Activated naive CD8-positive, alpha-beta T cell treated with anti-CD3 and anti-CD28 coated beads, Interleukin-2, amount 50 U/mL, for 24 hours (primary cell): Measurements from ENCODE around the gene MCAT.

ENCODE experiments used
- ATAC-seq: fragments of 150-1000 bp; cut with Tn5 transposase; one replicate; pipeline ENCODE4 v1.10.0; 2021
- DNase-seq: peaks from one replicate; pipeline ENCODE4 v3.0.0; 2021
- H3K27ac Mint-ChIP-seq: one replicate; pipeline ENCODE4 v1.8.0; 2021; ENCODE audit warnings: mild to moderate bottlenecking, mixed read lengths
- H3K27me3 Mint-ChIP-seq: one replicate; pipeline ENCODE4 v1.8.0; 2021; ENCODE audit warnings: mixed read lengths
- H3K36me3 Mint-ChIP-seq: one replicate; pipeline ENCODE4 v1.8.0; 2021; ENCODE audit warnings: low read depth, mixed read lengths
- H3K4me1 Mint-ChIP-seq: one replicate; pipeline ENCODE4 v1.8.0; 2021; ENCODE audit warnings: mixed read lengths
- H3K4me3 Mint-ChIP-seq: one replicate; pipeline ENCODE4 v1.8.0; 2021; ENCODE audit warnings: mild to moderate bottlenecking, moderate library complexity, mixed read lengths
- H3K9me3 Mint-ChIP-seq: one replicate; pipeline ENCODE4 v1.8.0; 2021; ENCODE audit warnings: mixed read lengths

MCAT gene

GRCh38 chr22:43131773-43132501 is 11.3 kb downstream of the MCAT start:
- Mint-ChIP-seq H3K9me3 (no peaks in the 10 kb centered on the region), H3K4me1 (peaks cover 3% of the 10 kb centered on the region), H3K27me3 (no peaks in the 10 kb centered on the region), H3K27ac (no peak overlapping the region), H3K36me3 (peaks cover 24% of the 10 kb centered on the region), H3K4me3 (no peak overlapping the region)
- DNase-seq (no peak), ATAC-seq (no peak)

- ATAC-seq = no peak
- H3K27ac Mint-ChIP-seq = no peak overlapping the region
- peaks cover 5% of the 10 kb centered on the region for H3K4me1 Mint-ChIP-seq
- no peaks in the 10 kb centered on the region for H3K27me3 Mint-ChIP-seq
- DNase-seq = no peak
- H3K36me3 Mint-ChIP-seq = peaks cover 13% of the 10 kb centered on the region
- H3K9me3 Mint-ChIP-seq = no peaks in the 10 kb centered on the region
- H3K4me3 Mint-ChIP-seq = no peak overlapping the region
Measured at GRCh38 chr22:43129426-43130425, 13.5 kb downstream of the MCAT start.

- no peak overlapping the region for H3K4me3 Mint-ChIP-seq
- H3K27ac Mint-ChIP-seq = no peak overlapping the region
- no peak for ATAC-seq
Measured at GRCh38 chr22:43128928-43129424, 14.2 kb downstream of the MCAT start.

GRCh38 chr22:43128116-43128515 is 15.1 kb downstream of the MCAT start:
- no peaks in the 10 kb centered on the region for H3K9me3 Mint-ChIP-seq
- no peak overlapping the region for H3K27ac Mint-ChIP-seq
- DNase-seq (no peak), ATAC-seq (no peak)
- H3K4me3 Mint-ChIP-seq = no peak overlapping the region
- peaks cover 5% of the 10 kb centered on the region for H3K4me1 Mint-ChIP-seq
- peaks cover 2% of the 10 kb centered on the region for H3K36me3 Mint-ChIP-seq
- no peaks in the 10 kb centered on the region for H3K27me3 Mint-ChIP-seq

More at GRCh38 chr22:43128928-43129424, 14.2 kb downstream of the MCAT start:
- peaks cover 5% of the 10 kb centered on the region for H3K4me1 Mint-ChIP-seq
- H3K36me3 Mint-ChIP-seq = peaks cover 9% of the 10 kb centered on the region
- no peaks in the 10 kb centered on the region for H3K9me3 Mint-ChIP-seq
- H3K27me3 Mint-ChIP-seq = no peaks in the 10 kb centered on the region
- no peak for DNase-seq

- H3K4me1 Mint-ChIP-seq = peaks cover 5% of the 10 kb centered on the region
- H3K4me3 Mint-ChIP-seq = no peak overlapping the region
- H3K9me3 Mint-ChIP-seq = no peaks in the 10 kb centered on the region
- no peaks in the 10 kb centered on the region for H3K27me3 Mint-ChIP-seq
- H3K36me3 Mint-ChIP-seq = peaks cover 2% of the 10 kb centered on the region
- ATAC-seq (peak; percentile 13), DNase-seq (no peak)
- H3K27ac Mint-ChIP-seq = no peak overlapping the region
Measured at GRCh38 chr22:43127166-43127908, 15.9 kb downstream of the MCAT start.

- Mint-ChIP-seq H3K4me3 (no peak overlapping the region), H3K27ac (no peak overlapping the region), H3K27me3 (no peaks in the 10 kb centered on the region), H3K9me3 (no peaks in the 10 kb centered on the region), H3K4me1 (peaks cover 5% of the 10 kb centered on the region), H3K36me3 (no peaks in the 10 kb centered on the region)
- DNase-seq (no peak), ATAC-seq (peak; percentile 41)
Measured at GRCh38 chr22:43126501-43127165, 16.6 kb downstream of the MCAT start.

- H3K4me1 Mint-ChIP-seq = peaks cover 7% of the 10 kb centered on the region
- H3K9me3 Mint-ChIP-seq = no peaks in the 10 kb centered on the region
- DNase-seq (no peak), ATAC-seq (peak; percentile 15)
- H3K27me3 Mint-ChIP-seq = peaks cover 4% of the 10 kb centered on the region
- H3K27ac Mint-ChIP-seq = no peak overlapping the region
- H3K36me3 Mint-ChIP-seq = no peaks in the 10 kb centered on the region
- H3K4me3 Mint-ChIP-seq = no peak overlapping the region
Measured at GRCh38 chr22:43118953-43119458, 24.2 kb downstream of the MCAT start.

- Mint-ChIP-seq H3K9me3 (no peaks in the 10 kb centered on the region), H3K4me3 (no peak overlapping the region), H3K27ac (no peak overlapping the region), H3K36me3 (no peaks in the 10 kb centered on the region), H3K4me1 (peaks cover 7% of the 10 kb centered on the region), H3K27me3 (peaks cover 4% of the 10 kb centered on the region)
- ATAC-seq = no peak
- DNase-seq = no peak
Measured at GRCh38 chr22:43118024-43118849, 25.0 kb downstream of the MCAT start.

GRCh38 chr22:43116932-43117331 is 26.3 kb downstream of the MCAT start:
- Mint-ChIP-seq H3K4me3 (no peak overlapping the region), H3K27ac (no peak overlapping the region), H3K4me1 (peaks cover 7% of the 10 kb centered on the region), H3K36me3 (no peaks in the 10 kb centered on the region), H3K9me3 (no peaks in the 10 kb centered on the region), H3K27me3 (peaks cover 4% of the 10 kb centered on the region)
- ATAC-seq (no peak), DNase-seq (no peak)

- H3K4me1 Mint-ChIP-seq = peaks cover 14% of the 10 kb centered on the region
- ATAC-seq = no peak
- H3K4me3 Mint-ChIP-seq = no peak overlapping the region
- DNase-seq = no peak
- no peaks in the 10 kb centered on the region for H3K9me3 Mint-ChIP-seq
- H3K27me3 Mint-ChIP-seq = peaks cover 4% of the 10 kb centered on the region
- H3K27ac Mint-ChIP-seq = no peak overlapping the region
- H3K36me3 Mint-ChIP-seq = no peaks in the 10 kb centered on the region
Measured at GRCh38 chr22:43114958-43115357, 28.2 kb downstream of the MCAT start.

GRCh38 chr22:43113526-43114251 is 29.5 kb downstream of the MCAT start:
- Mint-ChIP-seq H3K4me1 (peaks cover 11% of the 10 kb centered on the region), H3K36me3 (no peaks in the 10 kb centered on the region), H3K9me3 (no peaks in the 10 kb centered on the region), H3K27ac (no peak overlapping the region), H3K27me3 (peaks cover 10% of the 10 kb centered on the region), H3K4me3 (no peak overlapping the region)
- DNase-seq (no peak), ATAC-seq (no peak)

- Mint-ChIP-seq H3K4me3 (peak overlapping the region; percentile 55), H3K9me3 (no peaks in the 10 kb centered on the region), H3K27me3 (peaks cover 10% of the 10 kb centered on the region), H3K27ac (no peak overlapping the region), H3K4me1 (peaks cover 9% of the 10 kb centered on the region), H3K36me3 (no peaks in the 10 kb centered on the region)
- DNase-seq (peak; percentile 20), ATAC-seq (peak; percentile 61)
Measured at GRCh38 chr22:43110927-43111623, 32.1 kb downstream of the MCAT start.
